SJCRH30 (cell line): ENCODE data around the gene ZNRF1. TPM values are rescaled to one million over a fixed set of nuclear protein-coding genes. Genes with fewer than 3 reads are reported as not detected.

ENCODE experiments used
- DNase-seq, 2 experiments: peaks; one replicate each; pipeline ENCODE4 v3.0.0-alpha.2; 2015 to 2020
- H3K27ac ChIP-seq: fragments of 250-450 bp; sonication (Bioruptor Pico); 2 replicates; pipeline ENCODE4 v1.5.1; 2020; ENCODE audit warnings: mild to moderate bottlenecking, moderate library complexity
- H3K27me3 ChIP-seq: fragments of 250-450 bp; sonication (Bioruptor Pico); 2 replicates; pipeline ENCODE4 v1.5.1; 2020; ENCODE audit warnings: mild to moderate bottlenecking, moderate library complexity
- H3K36me3 ChIP-seq: fragments of 250-450 bp; sonication (Bioruptor Pico); 2 replicates; pipeline ENCODE4 v1.5.1; 2020; ENCODE audit warnings: mild to moderate bottlenecking, moderate library complexity
- H3K4me1 ChIP-seq: fragments of 250-450 bp; sonication (Bioruptor Pico); 2 replicates; pipeline ENCODE4 v1.5.1; 2020; ENCODE audit warnings: mild to moderate bottlenecking, moderate library complexity
- H3K4me3 ChIP-seq: fragments of 250-450 bp; sonication (Bioruptor Pico); 2 replicates; pipeline ENCODE4 v1.5.1; 2020; ENCODE audit warnings: mild to moderate bottlenecking, moderate library complexity
- H3K9me3 ChIP-seq: fragments of 250-450 bp; sonication (Bioruptor Pico); replicated peaks from 2 replicates; pipeline ENCODE4 v1.5.1; 2020; ENCODE audit warnings: mild to moderate bottlenecking, moderate library complexity
- total RNA-seq: library from RNA; depleted of rRNA; stranded (reverse); fragments of >200 nt; shearing (Covaris generic); gene quantifications from 2 replicates; pipeline ENCODE4 v1.2.3, GENCODE V29; 2014

Gene ZNRF1
- total RNA-seq, 1 experiment from 2014 or later = 10.9 TPM

- Histone ChIP-seq H3K36me3 (no peaks in the 10 kb centered on the region), H3K27me3 (no peaks in the 10 kb centered on the region), H3K4me1 (peaks cover 7% of the 10 kb centered on the region; the same call in 1 of the 2 replicates), H3K9me3 (no peaks in the 10 kb centered on the region), H3K27ac (no peak overlapping the region), H3K4me3 (no peak overlapping the region)
- no peak for DNase-seq
Observed at GRCh38 chr16:75097191-75097761, 98.5 kb downstream of the ZNRF1 start.

DNA sequence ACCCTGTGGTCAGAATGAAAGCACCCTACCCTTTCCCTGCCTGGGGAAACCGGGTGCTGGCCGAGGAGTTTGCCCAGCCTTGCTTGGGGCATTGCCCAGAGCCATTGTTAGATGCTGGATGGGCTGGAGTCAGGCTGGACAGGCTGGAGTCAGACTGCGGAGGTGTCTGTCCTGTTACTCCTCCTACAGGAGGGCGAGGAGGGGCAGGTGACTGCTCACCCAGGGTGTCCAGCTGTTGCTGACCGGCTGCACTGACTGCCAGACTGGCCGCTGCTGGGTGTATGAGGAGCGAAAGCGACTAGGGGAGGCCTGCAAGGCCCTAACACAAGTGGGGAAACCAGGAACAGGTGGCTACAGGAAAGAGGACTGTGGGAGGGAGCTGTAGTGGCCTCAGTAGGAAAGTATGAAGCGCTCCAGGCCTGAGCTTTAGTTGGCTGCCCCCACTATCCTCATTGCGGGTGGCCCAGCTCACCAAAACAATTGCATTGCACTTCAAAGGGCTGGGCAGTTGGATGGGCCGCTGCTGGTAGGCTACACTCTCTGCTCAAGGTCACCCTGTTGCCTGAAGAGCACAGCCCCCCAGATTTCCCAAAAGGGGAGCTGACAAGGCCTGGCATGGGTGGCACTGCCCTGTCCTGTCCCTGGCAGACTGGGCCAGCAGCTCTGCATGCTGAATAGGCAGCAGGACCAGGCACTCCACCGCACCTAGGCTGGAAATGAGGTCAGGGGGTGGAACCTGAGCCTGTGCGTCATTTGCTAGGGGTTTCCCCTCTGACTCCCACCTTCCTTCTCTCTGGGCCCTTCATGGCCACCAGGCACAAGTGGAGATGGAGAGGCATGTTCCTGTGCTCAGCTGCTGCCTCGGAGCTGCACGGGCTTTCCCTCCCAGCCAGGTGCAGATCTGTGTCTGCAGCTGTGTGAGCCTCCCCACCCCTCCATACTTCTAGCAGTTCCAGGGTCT, 99.4 kb downstream of the ZNRF1 start:
- peaks cover 7% of the 10 kb centered on the region; the same call in 1 of the 2 replicates for H3K4me1 ChIP-seq
- no peak overlapping the region for H3K4me3 ChIP-seq
- peak; percentile 43 to 64 for DNase-seq
- H3K27ac ChIP-seq = no peak overlapping the region
- H3K9me3 ChIP-seq = no peaks in the 10 kb centered on the region
- no peaks in the 10 kb centered on the region for H3K36me3 ChIP-seq
- H3K27me3 ChIP-seq = no peaks in the 10 kb centered on the region

GRCh38 chr16:75099075-75099667, 100.3 kb downstream of the ZNRF1 start:
- no peak overlapping the region for H3K27ac ChIP-seq
- no peaks in the 10 kb centered on the region for H3K9me3 ChIP-seq
- H3K36me3 ChIP-seq = no peaks in the 10 kb centered on the region
- peaks cover 7% of the 10 kb centered on the region; the same call in 1 of the 2 replicates for H3K4me1 ChIP-seq
- H3K27me3 ChIP-seq = no peaks in the 10 kb centered on the region
- DNase-seq = no peak
- H3K4me3 ChIP-seq = no peak overlapping the region

DNA sequence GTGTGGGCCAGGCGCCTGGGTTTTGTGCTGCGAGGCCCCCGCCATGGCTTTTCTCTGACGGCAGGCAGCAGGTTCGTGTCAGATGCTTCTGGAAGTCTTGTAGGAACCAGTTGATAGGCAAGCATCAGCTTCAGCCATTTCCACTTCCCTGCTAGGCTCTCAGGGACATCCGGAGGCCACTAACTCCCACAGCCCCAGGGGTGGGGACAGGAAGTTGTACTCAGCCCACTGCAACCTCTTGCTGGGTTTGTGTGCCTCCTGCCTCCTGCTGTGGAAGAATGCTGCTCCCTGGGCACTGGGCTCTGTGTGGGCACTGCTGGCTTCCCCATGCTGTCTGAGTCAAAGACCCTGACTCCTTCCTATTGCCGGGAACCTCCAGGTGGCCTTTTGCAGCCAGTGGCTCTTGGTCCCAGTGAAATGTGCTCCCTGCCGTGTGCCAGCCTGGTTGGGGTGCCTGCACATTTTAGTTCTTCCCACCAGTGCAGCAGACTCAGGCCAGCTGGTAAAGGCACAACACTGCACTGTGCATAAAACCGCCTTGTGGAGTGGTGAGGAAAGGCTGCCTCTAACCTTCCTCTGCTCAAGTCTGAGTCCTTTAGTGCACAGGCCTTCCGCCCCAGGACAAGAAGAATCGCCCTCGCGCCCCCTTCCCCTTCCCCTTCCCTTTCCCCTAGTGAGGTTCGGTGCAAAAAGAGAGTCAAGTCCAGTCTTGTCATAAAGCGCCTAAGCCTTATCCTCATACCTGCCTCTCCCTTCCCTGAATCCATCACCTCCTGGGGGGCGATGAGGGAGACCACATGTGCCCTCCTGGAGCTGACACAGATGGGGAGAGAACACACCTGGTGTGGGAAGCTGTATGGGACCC, 101.1 kb downstream of the ZNRF1 start:
- no peak for DNase-seq
- Histone ChIP-seq H3K27ac (no peak overlapping the region), H3K27me3 (no peaks in the 10 kb centered on the region), H3K4me3 (no peak overlapping the region), H3K36me3 (no peaks in the 10 kb centered on the region), H3K4me1 (peaks cover 7% of the 10 kb centered on the region; the same call in 1 of the 2 replicates), H3K9me3 (no peaks in the 10 kb centered on the region)

DNA sequence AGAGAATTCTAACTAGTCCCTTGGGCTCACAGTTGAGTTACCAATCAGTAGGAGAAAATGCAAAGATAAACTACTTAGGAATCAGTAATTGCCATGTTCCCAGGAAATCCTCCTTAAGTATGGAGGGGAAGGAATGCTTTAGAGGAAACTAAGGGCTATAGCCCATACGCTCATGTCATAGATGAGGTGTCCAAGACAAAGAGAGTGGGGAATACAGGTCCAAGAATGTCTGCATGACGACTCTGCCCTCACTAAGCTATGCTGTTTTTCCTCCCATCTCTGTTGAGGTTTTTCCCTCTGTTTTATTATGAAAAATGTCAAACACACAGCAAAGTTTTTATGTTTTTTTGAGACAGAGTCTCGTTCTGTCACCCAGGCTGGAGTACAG, 101.8 kb downstream of the ZNRF1 start:
- Histone ChIP-seq H3K9me3 (no peaks in the 10 kb centered on the region), H3K27me3 (no peaks in the 10 kb centered on the region), H3K36me3 (no peaks in the 10 kb centered on the region), H3K4me3 (no peak overlapping the region), H3K4me1 (peaks cover 7% of the 10 kb centered on the region; the same call in 1 of the 2 replicates), H3K27ac (no peak overlapping the region)
- no peak for DNase-seq

GRCh38 chr16:75101635-75102034, 102.8 kb downstream of the ZNRF1 start:
- DNase-seq = no peak
- Histone ChIP-seq H3K4me1 (peaks cover 7% of the 10 kb centered on the region; the same call in 1 of the 2 replicates), H3K36me3 (no peaks in the 10 kb centered on the region), H3K27ac (no peak overlapping the region), H3K4me3 (no peak overlapping the region), H3K27me3 (no peaks in the 10 kb centered on the region), H3K9me3 (no peaks in the 10 kb centered on the region)

- Histone ChIP-seq H3K4me3 (no peak overlapping the region), H3K27me3 (no peaks in the 10 kb centered on the region), H3K36me3 (no peaks in the 10 kb centered on the region), H3K27ac (no peak overlapping the region), H3K4me1 (peaks cover 7% of the 10 kb centered on the region; the same call in 1 of the 2 replicates), H3K9me3 (no peaks in the 10 kb centered on the region)
- DNase-seq = no peak
Observed at GRCh38 chr16:75102595-75102994, 103.8 kb downstream of the ZNRF1 start.

GRCh38 chr16:75103994-75104393, 105.2 kb downstream of the ZNRF1 start:
- no peak for DNase-seq
- Histone ChIP-seq H3K9me3 (no peaks in the 10 kb centered on the region), H3K4me1 (no peaks in the 10 kb centered on the region), H3K36me3 (no peaks in the 10 kb centered on the region), H3K27me3 (no peaks in the 10 kb centered on the region), H3K27ac (no peak overlapping the region), H3K4me3 (no peak overlapping the region)

DNA sequence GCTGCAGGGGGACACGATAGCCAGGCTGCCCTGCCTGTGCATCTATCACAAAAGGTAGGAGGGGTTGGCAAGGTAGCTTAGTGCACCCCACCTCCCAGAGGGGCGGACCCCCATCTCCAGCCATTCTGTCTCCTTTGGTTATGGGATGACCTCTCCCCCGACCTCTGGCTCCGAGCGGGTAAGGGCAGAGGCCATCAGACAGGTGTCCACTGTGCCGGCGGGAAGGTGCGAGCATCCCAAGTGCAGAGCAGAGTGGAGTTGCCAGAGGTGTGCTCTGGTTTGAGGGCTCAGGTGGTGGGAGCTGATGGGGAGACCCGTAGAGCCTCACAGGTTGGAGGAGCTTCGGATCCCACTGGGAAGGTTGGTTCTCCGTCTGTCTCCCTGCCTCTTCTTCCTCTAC, 106.0 kb downstream of the ZNRF1 start:
- no peak overlapping the region for H3K27ac ChIP-seq
- H3K27me3 ChIP-seq = no peaks in the 10 kb centered on the region
- no peaks in the 10 kb centered on the region for H3K9me3 ChIP-seq
- no peaks in the 10 kb centered on the region for H3K36me3 ChIP-seq
- H3K4me3 ChIP-seq = no peak overlapping the region
- no peak for DNase-seq
- peaks cover 1% of the 10 kb centered on the region for H3K4me1 ChIP-seq

DNA sequence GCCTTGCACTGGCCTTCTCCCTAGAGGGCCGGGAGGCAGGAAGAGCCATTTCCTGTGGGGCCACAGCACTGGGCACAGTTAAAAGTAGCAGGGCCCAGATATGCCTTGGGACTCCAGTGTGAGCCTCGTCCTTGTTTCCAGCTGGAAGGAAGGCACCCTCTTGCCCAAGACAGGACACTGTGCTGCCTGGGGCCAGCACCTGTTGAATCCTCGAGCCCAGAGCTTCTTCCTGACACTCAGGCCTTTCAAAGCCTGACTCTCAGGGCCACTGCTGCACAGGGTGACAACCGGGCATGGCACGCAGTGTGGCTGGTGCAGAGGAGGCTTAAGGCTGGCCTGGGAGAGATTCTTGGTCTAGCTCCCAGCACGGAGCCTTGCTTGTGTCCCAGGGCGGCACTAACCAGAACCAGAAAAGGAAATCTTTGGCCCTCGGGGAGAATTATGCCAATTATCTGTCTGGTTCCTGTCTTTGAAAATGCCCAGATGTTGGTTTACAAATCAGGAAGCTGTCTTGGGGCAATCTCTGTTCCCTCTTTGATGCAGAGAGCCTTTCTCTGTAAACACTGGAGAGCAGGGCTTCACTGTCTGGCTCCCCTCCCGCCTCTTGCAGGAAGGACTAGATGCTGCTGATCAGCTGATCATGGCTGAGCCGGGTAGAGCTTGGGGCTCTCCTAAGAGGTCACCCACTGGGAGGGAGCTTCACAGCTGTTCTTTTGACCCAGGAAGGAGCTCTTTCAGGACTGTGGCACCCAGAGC, 106.7 kb downstream of the ZNRF1 start:
- H3K9me3 ChIP-seq = no peaks in the 10 kb centered on the region
- no peaks in the 10 kb centered on the region for H3K27me3 ChIP-seq
- no peak overlapping the region for H3K4me3 ChIP-seq
- no peak overlapping the region for H3K27ac ChIP-seq
- DNase-seq = peak; percentile 17 to 22
- H3K36me3 ChIP-seq = no peaks in the 10 kb centered on the region
- H3K4me1 ChIP-seq = peaks cover 8% of the 10 kb centered on the region

DNA sequence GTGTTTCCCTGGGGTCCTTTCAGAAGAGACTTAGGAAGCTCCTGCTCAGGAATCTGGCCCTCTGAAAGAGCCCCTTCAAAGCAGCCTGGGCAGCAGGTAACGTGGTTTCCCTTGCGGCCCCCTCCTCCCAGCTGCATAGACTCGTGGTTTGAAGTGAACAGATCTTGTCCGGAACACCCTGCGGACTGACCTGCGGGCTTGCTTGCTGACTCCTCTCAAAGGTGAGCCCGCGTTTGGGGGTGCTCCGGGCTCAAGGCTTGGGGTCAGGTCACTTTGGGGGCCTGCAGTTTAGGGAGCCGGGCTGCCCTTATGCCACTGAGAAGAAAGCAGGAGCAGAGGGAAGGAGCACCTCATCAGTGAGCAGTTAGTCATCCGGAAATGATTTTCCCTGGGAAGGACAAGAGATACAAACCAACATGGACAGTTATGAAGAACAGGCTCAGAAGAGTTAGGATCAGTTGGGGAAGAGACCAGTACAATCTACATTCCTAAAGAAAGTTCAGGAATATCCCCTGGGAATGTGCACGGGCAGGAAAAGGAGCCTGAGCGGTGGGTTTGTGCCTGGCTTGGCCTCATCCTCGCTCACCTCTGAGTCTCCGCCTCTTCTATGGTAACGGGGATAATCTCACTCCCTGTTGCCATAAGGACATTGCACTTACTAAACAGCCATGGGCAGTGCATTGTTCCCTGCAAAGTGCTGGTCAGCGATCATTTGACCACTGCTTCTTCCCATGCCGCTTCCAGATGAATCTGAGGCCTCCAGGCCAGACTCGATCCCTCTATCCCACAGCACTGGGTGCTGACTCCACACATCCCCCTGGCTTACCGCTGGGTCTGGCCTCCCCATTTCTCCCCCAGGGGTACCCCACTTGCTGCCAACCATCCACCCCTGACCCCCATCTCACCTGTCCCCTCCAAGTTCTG, 107.8 kb downstream of the ZNRF1 start:
- no peak overlapping the region for H3K27ac ChIP-seq
- H3K9me3 ChIP-seq = no peaks in the 10 kb centered on the region
- DNase-seq = no peak
- H3K4me3 ChIP-seq = no peak overlapping the region
- no peaks in the 10 kb centered on the region for H3K36me3 ChIP-seq
- peaks cover 8% of the 10 kb centered on the region for H3K4me1 ChIP-seq
- no peaks in the 10 kb centered on the region for H3K27me3 ChIP-seq

- no peaks in the 10 kb centered on the region for H3K36me3 ChIP-seq
- H3K27ac ChIP-seq = no peak overlapping the region
- DNase-seq = no peak
- H3K9me3 ChIP-seq = no peaks in the 10 kb centered on the region
- no peaks in the 10 kb centered on the region for H3K27me3 ChIP-seq
- no peak overlapping the region for H3K4me3 ChIP-seq
- H3K4me1 ChIP-seq = peaks cover 8% of the 10 kb centered on the region
Observed at GRCh38 chr16:75107505-75107904, 108.7 kb downstream of the ZNRF1 start.
